ENCODE data around the gene TMEM92.

Gene TMEM92

DNA sequence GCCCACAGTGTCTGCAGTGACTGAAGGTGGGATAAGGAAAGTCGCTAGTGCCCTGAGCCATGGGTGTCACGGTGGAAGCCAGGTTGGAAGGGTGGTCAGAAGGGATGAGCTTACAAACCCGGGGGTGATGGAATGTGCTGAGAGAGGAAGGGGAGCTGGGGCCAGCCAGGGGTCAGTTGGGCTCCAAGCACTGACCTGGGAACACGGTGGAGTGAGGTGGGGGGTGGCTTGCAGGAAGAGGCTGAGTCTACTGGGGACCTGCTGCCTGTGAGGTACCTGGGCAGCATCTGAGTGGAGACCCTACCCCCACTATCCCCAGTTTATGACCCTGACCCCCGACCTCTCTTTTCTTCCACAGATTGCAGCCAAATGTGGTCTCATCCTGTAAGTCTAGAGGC lies 3.1 kb downstream of the TMEM92 start:
- Histone ChIP-seq H3K4me1 (no peaks in the 10 kb centered on the region), H3K4me3 (ENCODE audit: low read depth, low read length) (no peak overlapping the region), H3K36me3 (no peaks in the 10 kb centered on the region), H3K9me3 (no peaks in the 10 kb centered on the region), H3K27me3 (peaks cover 4% of the 10 kb centered on the region; the same call in 1 of the 2 replicates)
- DNase-seq: no peak
- no peak for TF ChIP-seq CTCF (IDR thresholded peaks at IDR 0.05; ENCODE audit: low read depth, low read length)

- TF ChIP-seq CTCF (IDR thresholded peaks at IDR 0.05; ENCODE audit: low read depth, low read length): no peak
- Histone ChIP-seq H3K9me3 (no peaks in the 10 kb centered on the region), H3K27me3 (peaks cover 4% of the 10 kb centered on the region; the same call in 1 of the 2 replicates)
Measured at GRCh38 chr17:50278526-50279180, 4.4 kb downstream of the TMEM92 start.

DNA sequence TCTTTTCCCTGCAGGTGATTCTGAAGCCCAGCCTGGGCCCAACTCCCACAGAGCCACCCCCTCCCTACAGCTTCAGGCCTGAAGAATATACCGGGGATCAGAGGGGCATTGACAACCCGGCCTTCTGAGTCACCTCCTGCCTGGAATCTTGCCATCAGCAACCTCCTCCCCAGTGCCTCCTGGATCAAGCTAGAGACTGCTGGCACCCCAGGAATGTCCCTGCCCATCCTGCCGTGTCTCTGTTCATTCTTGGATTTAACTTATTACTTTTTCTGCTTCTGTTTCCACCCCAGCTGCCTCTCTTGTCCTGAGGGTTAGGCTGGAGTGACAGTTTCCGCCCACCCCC lies 4.9 kb downstream of the TMEM92 start:
- Histone ChIP-seq H3K9me3 (no peaks in the 10 kb centered on the region), H3K4me1 (no peaks in the 10 kb centered on the region), H3K36me3 (no peaks in the 10 kb centered on the region), H3K27me3 (peaks cover 4% of the 10 kb centered on the region; the same call in 1 of the 2 replicates), H3K4me3 (ENCODE audit: low read depth, low read length) (no peak overlapping the region)
- DNase-seq: no peak
- TF ChIP-seq CTCF (IDR thresholded peaks at IDR 0.05; ENCODE audit: low read depth, low read length): no peak

More at GRCh38 chr17:50278526-50279180, 4.4 kb downstream of the TMEM92 start:
- H3K36me3 ChIP-seq: no peaks in the 10 kb centered on the region
- no peak overlapping the region for H3K4me3 ChIP-seq (ENCODE audit: low read depth, low read length)
- DNase-seq: no peak
- H3K4me1 ChIP-seq: no peaks in the 10 kb centered on the region

DNA sequence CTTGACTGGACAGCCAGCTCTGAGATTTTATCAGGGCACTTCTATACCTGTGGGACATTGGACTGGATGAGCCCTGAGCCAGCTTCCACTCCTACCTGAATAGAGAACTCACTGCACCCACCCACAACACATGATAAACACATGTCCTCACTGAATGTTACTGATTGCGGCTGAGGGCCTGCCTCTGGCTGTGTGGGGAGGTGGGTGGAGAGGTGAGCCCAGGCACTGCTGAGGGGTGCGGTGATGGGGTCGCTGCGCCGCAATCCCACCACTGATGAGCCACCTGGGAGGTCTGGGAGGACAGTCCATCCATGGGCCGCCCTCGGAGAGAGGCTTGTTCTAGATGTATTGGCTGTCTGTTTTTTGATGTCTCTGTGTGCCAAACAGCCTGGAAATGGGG lies 5.4 kb downstream of the TMEM92 start:
- TF ChIP-seq CTCF (IDR thresholded peaks at IDR 0.05; ENCODE audit: low read depth, low read length): no peak
- no peaks in the 10 kb centered on the region for H3K9me3 ChIP-seq
- H3K4me3 ChIP-seq (ENCODE audit: low read depth, low read length): no peak overlapping the region
- no peaks in the 10 kb centered on the region for H3K36me3 ChIP-seq
- no peaks in the 10 kb centered on the region; the same call in 1 of the 2 replicates for H3K27me3 ChIP-seq
- DNase-seq: no peak
- H3K4me1 ChIP-seq: no peaks in the 10 kb centered on the region

DNA sequence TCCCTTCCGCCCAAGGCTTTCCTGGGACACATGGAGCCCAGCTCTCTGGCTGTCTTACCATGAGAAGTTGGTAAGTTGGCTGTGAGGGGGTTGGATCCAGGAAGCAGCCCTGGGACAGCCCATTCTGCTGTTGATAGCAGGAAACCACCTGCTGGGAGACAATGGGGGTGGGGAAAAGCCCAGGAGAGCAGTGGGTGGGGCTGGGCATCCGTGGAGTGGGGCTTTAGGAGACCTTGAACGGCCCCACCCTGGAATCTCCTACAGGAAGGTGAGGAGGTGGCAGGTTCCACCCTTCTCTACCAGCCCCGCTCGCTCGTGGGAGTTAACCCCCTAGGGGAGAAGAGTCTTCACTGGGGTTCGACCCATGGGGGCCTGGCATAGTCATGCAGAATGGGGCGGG lies 5.8 kb downstream of the TMEM92 start:
- no peak for TF ChIP-seq CTCF (IDR thresholded peaks at IDR 0.05; ENCODE audit: low read depth, low read length)
- Histone ChIP-seq H3K27me3 (no peaks in the 10 kb centered on the region), H3K36me3 (no peaks in the 10 kb centered on the region), H3K4me1 (no peaks in the 10 kb centered on the region), H3K9me3 (no peaks in the 10 kb centered on the region), H3K4me3 (ENCODE audit: low read depth, low read length) (no peak overlapping the region)
- DNase-seq: no peak

GRCh38 chr17:50280801-50281441 lies 6.7 kb downstream of the TMEM92 start:
- H3K36me3 ChIP-seq: no peaks in the 10 kb centered on the region
- no peak for DNase-seq
- H3K4me1 ChIP-seq: no peaks in the 10 kb centered on the region

More at GRCh38 chr17:50280801-50281441, 6.7 kb downstream of the TMEM92 start:
- Histone ChIP-seq H3K9me3 (no peaks in the 10 kb centered on the region), H3K27me3 (no peaks in the 10 kb centered on the region), H3K4me3 (ENCODE audit: low read depth, low read length) (no peak overlapping the region)
- no peak for TF ChIP-seq CTCF (IDR thresholded peaks at IDR 0.05; ENCODE audit: low read depth, low read length)

Measured in BE2C (cell line).